ENCODE measurements around the gene MAGI1.

The MAGI1 gene

GRCh38 chr3:65377637-65378036 is 661.1 kb downstream of the MAGI1 start:
- TF ChIP-seq CTCF (IDR thresholded peaks at IDR 0.05; ENCODE audit: insufficient read depth, low read length, poor library complexity, severe bottlenecking), result no peak
- no peak for TF ChIP-seq EZH2phosphoT487 (conservative IDR thresholded peaks at IDR 0.05; ENCODE audit: low read length)
- H3K4me2 ChIP-seq (ENCODE audit: low read depth, low read length, poor library complexity, severe bottlenecking), result no peak overlapping the region
- no peak overlapping the region for H3K9ac ChIP-seq (ENCODE audit: low read length)

GRCh38 chr3:65376426-65376825 is 662.3 kb downstream of the MAGI1 start:
- no peaks in the 10 kb centered on the region for H3K79me2 ChIP-seq (ENCODE audit: insufficient read depth, low read length)
- H3K9me2 ChIP-seq (replicated peaks; ENCODE audit: insufficient read depth, low read length), result no peaks in the 10 kb centered on the region
- H3K4me2 ChIP-seq (ENCODE audit: low read depth, low read length, poor library complexity, severe bottlenecking), result no peak overlapping the region
- H3K9me3 ChIP-seq (ENCODE audit: insufficient read depth, low read length), result no peaks in the 10 kb centered on the region
- no peaks in the 10 kb centered on the region for H3F3A ChIP-seq (ENCODE audit: insufficient read depth)
- no peaks in the 10 kb centered on the region for H3K27me3 ChIP-seq (ENCODE audit: low read length)
- H3K27ac ChIP-seq (ENCODE audit: low read depth, low read length), result no peak overlapping the region
- no peaks in the 10 kb centered on the region for H3K36me3 ChIP-seq (ENCODE audit: low read length)
- H3K4me3 ChIP-seq (ENCODE audit: insufficient read depth, low read length, poor library complexity, severe bottlenecking), result no peak overlapping the region
- H3K9ac ChIP-seq (ENCODE audit: low read length), result no peak overlapping the region
- TF ChIP-seq CTCF (IDR thresholded peaks at IDR 0.05; ENCODE audit: insufficient read depth, low read length, poor library complexity, severe bottlenecking) (no peak), EZH2phosphoT487 (conservative IDR thresholded peaks at IDR 0.05; ENCODE audit: low read length) (no peak)
- no peaks in the 10 kb centered on the region for H4K20me1 ChIP-seq (ENCODE audit: low read depth, low read length)
- H2AFZ ChIP-seq (ENCODE audit: low read depth, low read length, severe bottlenecking), result no peak overlapping the region

More at GRCh38 chr3:65377637-65378036, 661.1 kb downstream of the MAGI1 start:
- Histone ChIP-seq H4K20me1 (ENCODE audit: low read depth, low read length) (no peaks in the 10 kb centered on the region), H3K9me3 (ENCODE audit: insufficient read depth, low read length) (no peaks in the 10 kb centered on the region), H3K36me3 (ENCODE audit: low read length) (no peaks in the 10 kb centered on the region), H2AFZ (ENCODE audit: low read depth, low read length, severe bottlenecking) (no peak overlapping the region), H3K27me3 (ENCODE audit: low read length) (no peaks in the 10 kb centered on the region), H3F3A (ENCODE audit: insufficient read depth) (no peaks in the 10 kb centered on the region), H3K9me2 (replicated peaks; ENCODE audit: insufficient read depth, low read length) (no peaks in the 10 kb centered on the region), H3K27ac (ENCODE audit: low read depth, low read length) (no peak overlapping the region), H3K79me2 (ENCODE audit: insufficient read depth, low read length) (no peaks in the 10 kb centered on the region), H3K4me3 (ENCODE audit: insufficient read depth, low read length, poor library complexity, severe bottlenecking) (no peak overlapping the region)

DNA sequence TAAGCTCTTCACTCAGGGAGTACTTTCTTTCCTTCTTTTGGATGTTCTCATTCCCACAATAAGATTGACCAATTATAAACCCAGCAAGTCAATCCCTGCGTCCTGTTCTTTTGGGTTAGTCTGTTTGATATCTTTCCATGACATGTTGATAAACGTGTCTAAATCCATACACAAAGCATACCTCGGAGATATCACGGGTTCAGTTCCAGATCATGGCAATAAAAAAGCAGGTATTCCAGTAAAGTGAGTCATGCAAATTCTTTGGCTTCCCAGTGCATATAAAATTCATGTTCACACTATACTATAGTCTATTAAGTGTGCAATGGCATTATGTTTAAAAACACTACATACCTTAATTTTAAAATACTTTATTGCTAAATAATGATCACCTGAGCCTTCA is 667.7 kb downstream of the MAGI1 start:
- H3K9me2 ChIP-seq (replicated peaks; ENCODE audit: insufficient read depth, low read length), result no peaks in the 10 kb centered on the region
- no peaks in the 10 kb centered on the region for H3K36me3 ChIP-seq (ENCODE audit: low read length)
- H4K20me1 ChIP-seq (ENCODE audit: low read depth, low read length), result no peaks in the 10 kb centered on the region
- no peak overlapping the region for H2AFZ ChIP-seq (ENCODE audit: low read depth, low read length, severe bottlenecking)
- H3K9me3 ChIP-seq (ENCODE audit: insufficient read depth, low read length), result no peaks in the 10 kb centered on the region
- no peaks in the 10 kb centered on the region for H3K79me2 ChIP-seq (ENCODE audit: insufficient read depth, low read length)
- H3K4me3 ChIP-seq (ENCODE audit: insufficient read depth, low read length, poor library complexity, severe bottlenecking), result no peak overlapping the region
- no peaks in the 10 kb centered on the region for H3K27me3 ChIP-seq (ENCODE audit: low read length)
- H3K27ac ChIP-seq (ENCODE audit: low read depth, low read length), result no peak overlapping the region
- TF ChIP-seq EZH2phosphoT487 (conservative IDR thresholded peaks at IDR 0.05; ENCODE audit: low read length) (no peak), CTCF (IDR thresholded peaks at IDR 0.05; ENCODE audit: insufficient read depth, low read length, poor library complexity, severe bottlenecking) (no peak)
- H3K4me2 ChIP-seq (ENCODE audit: low read depth, low read length, poor library complexity, severe bottlenecking), result no peak overlapping the region
- no peaks in the 10 kb centered on the region for H3F3A ChIP-seq (ENCODE audit: insufficient read depth)
- no peak overlapping the region for H3K9ac ChIP-seq (ENCODE audit: low read length)
